ENCODE data around the gene CCNJL.

Gene CCNJL

DNA sequence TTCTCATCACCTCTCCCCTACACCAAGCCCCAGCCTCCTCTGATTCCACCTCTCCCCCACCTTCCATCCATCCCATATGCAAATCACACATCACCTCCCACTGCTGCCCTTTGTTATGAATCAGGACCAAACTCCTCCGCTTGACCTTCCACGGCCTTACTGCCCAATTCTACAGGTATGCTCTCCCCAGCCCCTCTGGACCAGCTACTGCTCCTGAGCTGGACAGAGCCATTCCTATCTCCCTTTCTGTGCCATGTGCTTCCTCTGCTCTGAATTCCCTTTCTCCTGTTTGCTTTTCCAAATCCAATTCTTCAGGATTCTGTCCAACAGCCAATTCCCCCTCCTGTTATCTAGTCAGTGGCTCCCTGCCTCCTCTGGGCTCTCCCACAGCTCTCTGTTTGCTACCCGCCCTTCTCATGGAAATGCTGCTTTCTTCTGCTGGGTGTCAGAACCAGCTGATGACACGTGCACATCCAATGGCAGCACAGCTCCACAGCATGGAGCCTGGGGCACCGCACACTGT lies 74.7 kb downstream of the CCNJL start:
- H3K27ac ChIP-seq (ENCODE audit: low read depth, low read length), result no peak overlapping the region
- H3K4me3 ChIP-seq (ENCODE audit: low read depth in 1 of 2, low read length in 2 of 2), result no peak overlapping the region
- H3K4me1 ChIP-seq (ENCODE audit: control insufficient read depth in 1 of 2, insufficient read depth in 2 of 2, low read length in 2 of 2), result no peaks in the 10 kb centered on the region
- no peak overlapping the region for H3K9ac ChIP-seq (ENCODE audit: low read depth in 1 of 2, low read length in 2 of 2)
- no peaks in the 10 kb centered on the region for H3K9me3 ChIP-seq (ENCODE audit: control insufficient read depth in 1 of 2, low read length in 2 of 2)
- H3K27me3 ChIP-seq (ENCODE audit: control insufficient read depth in 1 of 2, insufficient read depth in 2 of 2, low read length in 2 of 2), result no peaks in the 10 kb centered on the region
- H3K36me3 ChIP-seq (ENCODE audit: control insufficient read depth in 1 of 2, insufficient read depth in 2 of 2, low read length in 2 of 2), result no peaks in the 10 kb centered on the region

DNA sequence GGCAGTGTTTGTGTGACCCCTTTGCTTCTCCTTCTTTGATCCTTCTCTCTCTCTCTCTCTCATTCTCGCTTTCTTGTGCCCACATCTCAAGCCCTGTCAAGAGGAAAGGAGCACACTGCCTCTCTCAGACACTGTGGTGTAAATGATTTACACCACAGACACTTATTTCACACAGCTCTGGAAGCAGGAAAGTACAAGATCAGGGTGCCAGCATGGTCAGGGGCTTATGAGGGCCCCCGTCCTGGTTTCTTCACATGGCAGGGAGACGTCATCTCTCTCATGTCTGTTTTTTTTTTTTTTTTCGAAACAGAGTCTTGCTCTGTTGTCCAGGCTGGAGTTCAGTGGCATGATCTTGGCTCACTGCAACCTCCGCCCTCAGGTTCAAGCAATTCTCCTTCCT lies 76.6 kb downstream of the CCNJL start:
- Histone ChIP-seq H3K27me3 (ENCODE audit: control insufficient read depth in 1 of 2, insufficient read depth in 2 of 2, low read length in 2 of 2) (no peaks in the 10 kb centered on the region), H3K27ac (ENCODE audit: low read depth, low read length) (no peak overlapping the region), H3K9me3 (ENCODE audit: control insufficient read depth in 1 of 2, low read length in 2 of 2) (no peaks in the 10 kb centered on the region), H3K4me1 (ENCODE audit: control insufficient read depth in 1 of 2, insufficient read depth in 2 of 2, low read length in 2 of 2) (no peaks in the 10 kb centered on the region), H3K4me3 (ENCODE audit: low read depth in 1 of 2, low read length in 2 of 2) (no peak overlapping the region), H3K9ac (ENCODE audit: low read depth in 1 of 2, low read length in 2 of 2) (no peak overlapping the region), H3K36me3 (ENCODE audit: control insufficient read depth in 1 of 2, insufficient read depth in 2 of 2, low read length in 2 of 2) (no peaks in the 10 kb centered on the region)

DNA sequence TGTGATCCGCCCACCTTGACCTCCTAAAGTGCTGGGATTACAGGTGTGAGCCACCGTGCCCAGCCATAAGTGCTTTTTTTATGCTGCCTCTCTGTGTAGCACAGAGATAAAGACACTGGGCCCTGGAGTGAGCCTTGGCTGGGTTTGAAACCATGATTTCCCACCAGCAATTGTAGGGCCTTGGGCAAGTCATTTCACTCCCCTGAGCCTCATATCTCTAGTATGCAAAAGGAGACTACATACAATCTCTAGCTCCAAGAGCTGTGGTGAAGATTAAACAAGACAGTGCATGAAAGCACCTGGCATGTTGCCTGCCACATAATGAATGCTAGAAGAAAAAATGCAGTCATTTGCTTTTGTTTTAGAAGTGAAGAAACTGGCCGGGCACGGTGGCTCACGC lies 79.1 kb downstream of the CCNJL start:
- Histone ChIP-seq H3K9ac (ENCODE audit: low read depth in 1 of 2, low read length in 2 of 2) (no peak overlapping the region), H3K4me3 (ENCODE audit: low read depth in 1 of 2, low read length in 2 of 2) (no peak overlapping the region), H3K9me3 (ENCODE audit: control insufficient read depth in 1 of 2, low read length in 2 of 2) (no peaks in the 10 kb centered on the region), H3K4me1 (ENCODE audit: control insufficient read depth in 1 of 2, insufficient read depth in 2 of 2, low read length in 2 of 2) (no peaks in the 10 kb centered on the region), H3K36me3 (ENCODE audit: control insufficient read depth in 1 of 2, insufficient read depth in 2 of 2, low read length in 2 of 2) (no peaks in the 10 kb centered on the region), H3K27me3 (ENCODE audit: control insufficient read depth in 1 of 2, insufficient read depth in 2 of 2, low read length in 2 of 2) (no peaks in the 10 kb centered on the region), H3K27ac (ENCODE audit: low read depth, low read length) (no peak overlapping the region)

DNA sequence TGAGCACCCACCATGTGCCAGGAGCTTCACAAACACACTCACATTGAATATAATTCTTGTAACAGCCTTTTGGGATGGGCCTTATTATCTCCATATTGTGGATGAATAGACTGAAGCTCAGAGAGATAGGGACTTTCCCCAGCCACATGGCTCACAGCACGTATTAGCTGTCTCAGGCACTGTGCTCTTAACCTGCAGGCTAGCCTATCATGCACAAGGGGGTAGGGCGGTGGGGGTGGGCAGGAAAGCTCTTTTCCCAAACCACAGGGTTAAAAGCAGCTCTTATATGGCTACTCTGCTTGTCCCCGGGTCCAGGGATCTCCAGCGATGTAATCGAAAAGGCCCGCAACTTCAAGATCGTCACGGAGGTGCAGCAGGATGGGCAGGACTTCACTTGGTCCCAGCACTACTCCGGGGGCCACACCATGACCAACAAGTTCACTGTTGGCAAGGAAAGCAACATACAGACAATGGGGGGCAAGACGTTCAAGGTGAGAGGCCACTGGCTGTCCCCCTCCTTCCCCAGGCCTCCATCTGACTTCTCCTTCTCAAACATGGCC lies 80.5 kb downstream of the CCNJL start:
- no peaks in the 10 kb centered on the region for H3K4me1 ChIP-seq (ENCODE audit: control insufficient read depth in 1 of 2, insufficient read depth in 2 of 2, low read length in 2 of 2)
- H3K4me3 ChIP-seq (ENCODE audit: low read depth in 1 of 2, low read length in 2 of 2), result no peak overlapping the region
- H3K27me3 ChIP-seq (ENCODE audit: control insufficient read depth in 1 of 2, insufficient read depth in 2 of 2, low read length in 2 of 2), result no peaks in the 10 kb centered on the region
- no peak overlapping the region for H3K27ac ChIP-seq (ENCODE audit: low read depth, low read length)
- H3K9ac ChIP-seq (ENCODE audit: low read depth in 1 of 2, low read length in 2 of 2), result no peak overlapping the region
- no peaks in the 10 kb centered on the region for H3K9me3 ChIP-seq (ENCODE audit: control insufficient read depth in 1 of 2, low read length in 2 of 2)
- no peaks in the 10 kb centered on the region for H3K36me3 ChIP-seq (ENCODE audit: control insufficient read depth in 1 of 2, insufficient read depth in 2 of 2, low read length in 2 of 2)

DNA sequence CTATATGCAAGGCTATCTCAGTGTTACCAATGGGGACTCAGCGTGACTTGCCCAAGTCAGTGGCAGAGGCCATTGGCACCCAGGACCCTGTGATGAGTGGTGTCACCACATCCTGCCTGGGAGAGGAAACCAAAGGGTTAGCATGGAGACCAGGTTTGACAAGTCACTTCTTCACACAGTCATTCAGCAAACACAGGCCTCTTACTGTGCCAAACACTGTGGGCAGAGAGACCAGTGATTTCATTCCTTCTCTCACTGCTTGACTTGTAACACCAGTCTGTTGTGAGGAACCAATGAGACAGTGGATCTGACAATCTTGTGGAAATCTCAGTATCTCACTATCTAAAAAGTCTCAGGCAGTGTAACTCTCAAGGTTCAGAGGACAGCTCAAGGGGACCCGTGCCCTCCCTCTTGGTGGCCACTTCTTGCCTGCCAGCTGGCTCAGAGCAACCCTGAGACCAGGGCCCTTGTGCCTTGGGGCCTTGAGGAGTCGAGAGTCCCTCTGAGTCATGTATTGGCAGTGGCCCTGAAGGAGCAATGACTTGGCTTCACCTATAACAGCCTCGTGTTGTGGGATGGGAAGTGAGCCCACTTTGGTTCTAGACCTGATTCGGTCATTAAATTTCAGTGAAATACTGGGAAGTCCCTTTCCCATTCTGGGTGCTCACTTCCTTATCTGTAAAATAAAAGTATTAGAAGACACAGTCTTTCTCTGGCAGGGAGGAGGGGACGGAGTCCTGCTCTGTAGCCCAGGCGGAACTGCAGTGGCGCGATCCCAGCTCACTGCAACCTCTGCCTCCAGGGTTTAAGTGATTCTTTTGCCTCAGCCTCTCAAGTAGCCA lies 81.5 kb downstream of the CCNJL start:
- H3K4me1 ChIP-seq (ENCODE audit: control insufficient read depth in 1 of 2, insufficient read depth in 2 of 2, low read length in 2 of 2), result no peaks in the 10 kb centered on the region
- no peaks in the 10 kb centered on the region for H3K9me3 ChIP-seq (ENCODE audit: control insufficient read depth in 1 of 2, low read length in 2 of 2)
- no peak overlapping the region for H3K27ac ChIP-seq (ENCODE audit: low read depth, low read length)
- H3K27me3 ChIP-seq (ENCODE audit: control insufficient read depth in 1 of 2, insufficient read depth in 2 of 2, low read length in 2 of 2), result no peaks in the 10 kb centered on the region
- H3K9ac ChIP-seq (ENCODE audit: low read depth in 1 of 2, low read length in 2 of 2), result no peak overlapping the region
- no peak overlapping the region for H3K4me3 ChIP-seq (ENCODE audit: low read depth in 1 of 2, low read length in 2 of 2)
- no peaks in the 10 kb centered on the region for H3K36me3 ChIP-seq (ENCODE audit: control insufficient read depth in 1 of 2, insufficient read depth in 2 of 2, low read length in 2 of 2)

DNA sequence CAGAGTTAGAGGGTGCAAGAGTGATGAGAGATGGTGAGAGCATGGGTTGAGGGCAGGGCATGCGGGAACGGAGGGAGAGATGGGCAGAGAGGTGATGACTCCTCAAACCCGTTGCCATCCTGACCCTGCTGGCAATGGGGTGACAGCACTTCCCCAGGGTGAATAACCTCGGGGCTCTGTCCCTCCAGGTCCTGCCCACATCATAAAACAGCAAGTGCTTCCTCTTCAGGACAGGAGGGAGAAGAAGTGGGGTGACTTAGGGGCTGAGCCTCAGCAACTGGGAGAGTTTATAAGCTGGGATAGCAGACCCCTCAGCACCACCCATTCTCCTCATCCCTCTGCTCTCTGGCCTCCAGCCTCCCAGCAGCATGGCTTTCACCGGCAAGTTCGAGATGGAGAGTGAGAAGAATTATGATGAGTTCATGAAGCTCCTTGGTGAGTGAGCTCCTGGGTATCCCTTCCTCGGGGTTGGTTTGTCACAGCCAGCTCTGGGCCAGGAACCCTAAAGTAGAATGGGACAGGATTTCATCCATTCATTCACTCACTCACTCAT lies 83.1 kb downstream of the CCNJL start, which contains the start of gene FABP6:
TSS of gene FABP6 (plus strand) at position 317 of the 553 bp plus-strand sequence. CDS start at position 369, 52 bp downstream.
- no peaks in the 10 kb centered on the region for H3K9me3 ChIP-seq (ENCODE audit: control insufficient read depth in 1 of 2, low read length in 2 of 2)
- H3K36me3 ChIP-seq (ENCODE audit: control insufficient read depth in 1 of 2, insufficient read depth in 2 of 2, low read length in 2 of 2), result no peaks in the 10 kb centered on the region
- no peaks in the 10 kb centered on the region for H3K27me3 ChIP-seq (ENCODE audit: control insufficient read depth in 1 of 2, insufficient read depth in 2 of 2, low read length in 2 of 2)
- no peak within 1 kb of the TSS for H3K4me3 ChIP-seq (ENCODE audit: low read depth in 1 of 2, low read length in 2 of 2)
- H3K9ac ChIP-seq (ENCODE audit: low read depth in 1 of 2, low read length in 2 of 2), result no peak within 1 kb of the TSS
- no peaks in the 10 kb centered on the region for H3K4me1 ChIP-seq (ENCODE audit: control insufficient read depth in 1 of 2, insufficient read depth in 2 of 2, low read length in 2 of 2)
- H3K27ac ChIP-seq (ENCODE audit: low read depth, low read length), result no peak within 1 kb of the TSS

DNA sequence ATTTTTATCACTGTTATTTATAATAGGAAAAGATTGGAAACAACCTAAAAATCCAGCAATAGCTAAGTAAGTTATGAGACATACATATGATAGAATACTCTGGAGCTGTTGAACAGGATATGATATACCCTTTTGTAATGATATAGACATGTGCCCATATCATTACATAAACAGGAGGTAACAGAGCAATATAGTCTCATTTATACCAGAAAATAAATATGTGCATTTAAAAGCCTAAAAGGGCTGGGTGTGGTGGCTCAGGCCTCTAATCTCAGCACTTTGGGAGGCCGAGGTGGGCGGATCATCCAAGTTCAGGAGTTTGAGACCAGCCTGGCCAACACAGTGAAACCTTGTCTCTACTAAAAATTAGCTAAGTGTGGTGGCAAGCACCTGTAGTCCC lies 85.4 kb downstream of the CCNJL start:
- H3K9ac ChIP-seq (ENCODE audit: low read depth in 1 of 2, low read length in 2 of 2), result no peak overlapping the region
- no peak overlapping the region for H3K4me3 ChIP-seq (ENCODE audit: low read depth in 1 of 2, low read length in 2 of 2)
- no peaks in the 10 kb centered on the region for H3K27me3 ChIP-seq (ENCODE audit: control insufficient read depth in 1 of 2, insufficient read depth in 2 of 2, low read length in 2 of 2)
- no peaks in the 10 kb centered on the region for H3K36me3 ChIP-seq (ENCODE audit: control insufficient read depth in 1 of 2, insufficient read depth in 2 of 2, low read length in 2 of 2)
- H3K4me1 ChIP-seq (ENCODE audit: control insufficient read depth in 1 of 2, insufficient read depth in 2 of 2, low read length in 2 of 2), result no peaks in the 10 kb centered on the region
- H3K9me3 ChIP-seq (ENCODE audit: control insufficient read depth in 1 of 2, low read length in 2 of 2), result no peaks in the 10 kb centered on the region
- H3K27ac ChIP-seq (ENCODE audit: low read depth, low read length), result no peak overlapping the region

DNA sequence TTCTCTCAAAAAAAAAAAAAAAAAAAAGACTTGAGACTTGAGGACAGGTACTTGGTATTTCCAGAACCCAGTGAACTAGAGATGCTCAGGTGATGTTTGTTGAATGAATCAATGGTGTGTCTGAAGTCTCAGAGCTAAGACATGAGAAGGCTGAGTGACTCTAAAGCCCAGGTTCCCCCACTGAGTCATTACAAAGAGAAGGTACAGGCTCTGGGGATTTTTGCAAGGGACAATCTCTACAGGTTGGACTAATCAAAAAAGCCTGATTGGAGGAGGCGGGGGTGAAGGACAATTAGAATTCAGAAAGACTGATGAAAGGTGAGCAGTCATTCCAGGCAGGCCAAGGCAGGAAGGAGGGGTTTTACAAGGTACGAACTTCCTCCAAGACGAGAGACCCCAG lies 91.3 kb downstream of the CCNJL start:
- Histone ChIP-seq H3K27ac (ENCODE audit: low read depth, low read length) (no peak overlapping the region), H3K9me3 (ENCODE audit: control insufficient read depth in 1 of 2, low read length in 2 of 2) (no peaks in the 10 kb centered on the region), H3K9ac (ENCODE audit: low read depth in 1 of 2, low read length in 2 of 2) (no peak overlapping the region), H3K4me3 (ENCODE audit: low read depth in 1 of 2, low read length in 2 of 2) (no peak overlapping the region), H3K27me3 (ENCODE audit: control insufficient read depth in 1 of 2, insufficient read depth in 2 of 2, low read length in 2 of 2) (no peaks in the 10 kb centered on the region), H3K36me3 (ENCODE audit: control insufficient read depth in 1 of 2, insufficient read depth in 2 of 2, low read length in 2 of 2) (no peaks in the 10 kb centered on the region), H3K4me1 (ENCODE audit: control insufficient read depth in 1 of 2, insufficient read depth in 2 of 2, low read length in 2 of 2) (peaks cover 2 to 6% of the 10 kb centered on the region in 2 donors)

DNA sequence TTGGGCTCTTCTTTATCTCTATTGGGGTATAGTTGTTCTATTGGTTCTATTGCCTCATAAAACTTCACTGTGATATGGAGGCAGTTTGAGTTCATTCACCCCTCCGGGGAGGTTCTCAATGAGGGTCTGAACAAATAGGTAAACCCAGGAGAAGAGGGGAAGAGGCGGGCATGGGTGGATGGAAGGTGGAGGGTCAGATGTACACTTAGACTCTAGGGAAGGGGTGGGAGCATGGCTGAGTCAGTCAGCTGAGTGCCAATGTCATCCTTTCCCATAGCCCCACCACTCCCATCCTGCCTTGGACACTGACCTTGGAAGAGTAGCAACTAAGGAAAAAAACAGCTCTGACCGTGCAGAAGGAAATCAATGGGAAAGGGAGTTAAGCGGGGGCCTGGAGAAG lies 93.0 kb downstream of the CCNJL start:
- H3K27ac ChIP-seq (ENCODE audit: low read depth, low read length), result no peak overlapping the region
- no peak overlapping the region for H3K9ac ChIP-seq (ENCODE audit: low read depth in 1 of 2, low read length in 2 of 2)
- H3K4me3 ChIP-seq (ENCODE audit: low read depth in 1 of 2, low read length in 2 of 2), result no peak overlapping the region
- H3K27me3 ChIP-seq (ENCODE audit: control insufficient read depth in 1 of 2, insufficient read depth in 2 of 2, low read length in 2 of 2), result no peaks in the 10 kb centered on the region
- peaks cover 2 to 6% of the 10 kb centered on the region in 2 donors for H3K4me1 ChIP-seq (ENCODE audit: control insufficient read depth in 1 of 2, insufficient read depth in 2 of 2, low read length in 2 of 2)
- H3K9me3 ChIP-seq (ENCODE audit: control insufficient read depth in 1 of 2, low read length in 2 of 2), result no peaks in the 10 kb centered on the region
- no peaks in the 10 kb centered on the region for H3K36me3 ChIP-seq (ENCODE audit: control insufficient read depth in 1 of 2, insufficient read depth in 2 of 2, low read length in 2 of 2)

DNA sequence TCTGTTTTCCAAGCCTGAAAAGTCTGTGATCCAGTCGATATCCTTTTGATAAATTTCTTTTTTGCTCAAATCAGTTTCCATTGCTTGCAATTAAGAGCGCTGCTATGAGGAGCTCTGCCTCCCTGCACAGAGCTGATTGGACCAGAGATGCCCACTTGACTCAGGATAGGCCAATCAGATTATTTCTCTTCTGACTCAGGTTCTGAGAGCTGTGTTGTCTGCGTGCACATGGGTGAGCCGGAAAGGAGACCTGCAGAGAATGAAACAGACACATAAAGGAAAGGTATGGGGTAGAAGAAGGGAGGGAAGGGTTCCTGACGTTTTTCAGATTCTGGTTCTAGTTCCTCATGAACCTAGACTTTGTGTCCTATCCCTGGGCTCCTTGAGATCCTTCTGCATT lies 98.8 kb downstream of the CCNJL start:
- Histone ChIP-seq H3K9ac (ENCODE audit: low read depth in 1 of 2, low read length in 2 of 2) (no peak overlapping the region), H3K27me3 (ENCODE audit: control insufficient read depth in 1 of 2, insufficient read depth in 2 of 2, low read length in 2 of 2) (no peaks in the 10 kb centered on the region), H3K9me3 (ENCODE audit: control insufficient read depth in 1 of 2, low read length in 2 of 2) (no peaks in the 10 kb centered on the region), H3K36me3 (ENCODE audit: control insufficient read depth in 1 of 2, insufficient read depth in 2 of 2, low read length in 2 of 2) (no peaks in the 10 kb centered on the region), H3K4me3 (ENCODE audit: low read depth in 1 of 2, low read length in 2 of 2) (no peak overlapping the region), H3K4me1 (ENCODE audit: control insufficient read depth in 1 of 2, insufficient read depth in 2 of 2, low read length in 2 of 2) (peaks cover 5 to 15% of the 10 kb centered on the region in 2 donors), H3K27ac (ENCODE audit: low read depth, low read length) (no peak overlapping the region)

Data from duodenal mucosa (tissue), 2 donors.